GM19324 (cell line): ENCODE results near the gene RPTOR.

Experiments used
- ATAC-seq: cut with Tn5 transposase; IDR thresholded peaks from one replicate; pipeline ENCODE4 v1.9.1; 2021; ENCODE audit warnings: mild to moderate bottlenecking, moderate library complexity; ENCODE audit not compliant: unreplicated experiment, low FRiP score

The RPTOR gene

GRCh38 chr17:80657561-80657960 lies 112.9 kb downstream of the RPTOR start:
- ATAC-seq = no peak

DNA sequence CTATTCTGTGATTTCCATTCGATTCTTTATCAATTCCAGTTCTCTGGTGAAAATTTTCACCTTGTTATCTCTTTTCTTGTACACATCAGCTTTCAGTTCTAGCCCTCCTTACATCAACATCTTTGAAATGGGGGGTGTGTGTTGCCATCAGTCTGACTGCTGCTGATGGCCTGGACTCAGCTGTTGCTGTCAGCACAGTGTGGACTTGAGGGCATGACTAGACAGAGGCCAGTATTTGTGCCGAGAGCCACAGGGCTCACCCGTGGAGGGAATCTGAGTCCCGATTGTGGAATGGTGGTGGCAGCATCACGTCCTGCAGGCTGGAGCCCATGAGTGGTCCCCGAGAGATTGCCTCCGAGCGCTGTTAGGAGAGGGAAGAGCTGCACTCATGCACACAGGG lies 114.2 kb downstream of the RPTOR start:
- ATAC-seq = no peak

DNA sequence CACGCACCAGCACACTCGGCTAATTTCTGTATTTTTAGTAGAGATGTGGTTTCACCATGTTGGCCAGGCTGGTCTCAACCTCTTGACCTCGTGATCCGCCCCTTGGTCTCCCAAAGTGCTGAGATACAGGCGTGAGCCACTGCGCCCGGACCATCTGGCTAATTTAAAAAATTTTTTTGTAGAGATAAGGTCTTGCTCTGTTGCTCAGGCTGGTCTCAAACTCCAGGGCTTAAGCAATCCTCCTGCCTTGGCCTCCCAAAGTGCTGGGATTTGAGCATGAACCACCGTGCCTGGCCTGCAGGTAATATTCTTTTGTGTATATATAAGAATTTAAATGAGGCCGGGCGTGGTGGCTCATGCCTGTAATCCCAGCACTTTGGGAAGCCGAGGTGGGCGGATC lies 115.0 kb downstream of the RPTOR start:
- no peak for ATAC-seq

DNA sequence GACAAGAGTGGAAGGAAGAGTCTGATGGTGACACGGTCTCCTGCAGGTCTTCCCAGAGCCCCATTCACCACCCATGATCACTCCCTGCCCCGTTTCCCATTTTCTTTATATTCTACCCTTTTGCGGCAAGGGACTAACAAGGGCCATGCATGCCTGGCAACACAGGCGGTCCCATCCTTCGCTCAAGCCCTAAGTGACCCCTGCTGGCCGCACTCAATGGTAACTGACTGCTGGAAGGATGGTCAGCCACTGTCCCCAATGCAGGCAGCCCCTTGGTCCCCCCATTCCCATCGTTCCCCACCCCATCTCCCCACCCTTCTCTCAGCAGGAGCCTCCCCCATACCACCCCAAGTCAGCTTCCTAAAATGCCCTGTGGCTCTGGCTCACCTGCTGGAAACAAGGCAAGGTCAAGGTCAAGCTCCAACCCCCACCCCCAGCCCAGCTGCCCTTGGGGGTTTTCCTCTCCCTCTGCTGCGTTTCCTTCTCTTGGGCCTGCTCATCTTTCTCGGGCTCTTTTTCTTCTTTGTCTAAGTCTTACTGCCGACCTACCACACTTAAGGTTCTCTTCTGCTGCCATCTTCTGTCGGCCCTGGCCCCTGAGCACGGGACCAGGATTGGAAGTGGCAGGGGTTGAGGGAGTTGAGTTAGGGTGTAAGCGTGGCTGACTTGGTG lies 116.0 kb downstream of the RPTOR start:
- no peak for ATAC-seq

DNA sequence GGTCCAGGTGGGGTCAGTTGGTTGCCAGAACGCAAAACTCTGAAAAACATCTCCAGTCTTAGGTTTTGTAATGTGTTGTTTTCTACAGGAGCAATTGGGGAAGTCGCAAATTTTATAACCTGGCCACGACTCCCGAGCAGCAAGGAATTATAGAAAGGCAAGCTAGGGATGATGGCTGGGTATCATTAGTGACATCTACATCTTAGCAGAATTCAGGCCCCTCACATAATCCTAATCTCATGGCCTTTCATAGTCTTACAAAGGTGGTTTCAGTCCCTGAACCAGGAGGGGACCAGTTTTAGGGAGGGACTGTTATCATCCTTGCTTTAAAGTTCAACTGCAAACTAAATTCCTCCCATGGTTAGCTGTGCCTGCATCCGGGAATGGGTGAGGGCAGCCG lies 117.9 kb downstream of the RPTOR start:
- no peak for ATAC-seq

DNA sequence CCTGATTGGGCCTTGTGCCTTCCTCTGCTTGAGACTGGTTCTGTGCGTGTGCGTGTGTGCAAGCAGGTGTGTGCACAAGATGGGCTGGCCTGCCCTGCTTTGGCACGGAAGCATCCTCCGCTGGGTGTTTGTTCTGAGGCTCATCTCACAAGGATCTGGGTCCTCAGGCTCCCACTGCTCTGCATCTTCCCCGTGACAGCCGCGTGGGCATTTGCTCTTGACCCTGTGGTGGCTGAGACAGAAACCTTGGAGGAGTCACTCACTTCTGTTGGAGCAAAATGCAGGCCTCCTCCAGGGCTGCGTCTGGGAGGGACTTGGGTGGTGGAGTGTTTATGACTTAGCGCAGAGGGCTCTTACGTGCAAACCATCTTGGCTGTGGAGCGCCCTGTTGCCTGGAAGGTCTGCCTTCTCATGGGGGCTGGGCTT lies 119.2 kb downstream of the RPTOR start:
- no peak for ATAC-seq

DNA sequence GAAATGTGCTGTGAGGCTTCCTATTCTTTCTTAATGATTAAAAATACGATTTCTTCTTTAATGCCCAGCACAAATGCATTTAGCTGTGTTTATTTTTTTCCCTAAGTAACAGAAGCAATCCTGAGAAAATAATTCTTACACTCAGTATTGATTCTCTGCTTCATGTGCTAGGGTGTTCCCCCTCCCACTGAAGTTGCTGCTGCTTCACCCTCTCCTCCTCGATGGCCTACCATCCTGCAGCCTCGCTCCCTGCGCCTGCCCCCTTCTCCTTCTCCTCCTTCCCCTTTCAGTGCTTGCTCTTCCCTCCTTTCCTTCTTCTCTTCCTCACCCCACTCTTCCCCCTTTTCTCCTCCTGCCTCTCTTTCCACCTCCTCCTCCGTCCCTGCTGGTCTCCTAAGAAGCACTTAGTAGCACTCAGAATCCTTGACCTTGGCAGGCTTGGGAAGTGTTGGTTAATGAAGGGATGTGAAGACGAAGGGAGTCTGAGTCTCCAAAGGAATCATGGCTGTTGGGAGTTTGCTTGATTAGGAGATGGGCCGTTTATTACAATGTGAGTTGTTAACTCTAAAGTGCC lies 119.7 kb downstream of the RPTOR start:
- ATAC-seq = no peak

DNA sequence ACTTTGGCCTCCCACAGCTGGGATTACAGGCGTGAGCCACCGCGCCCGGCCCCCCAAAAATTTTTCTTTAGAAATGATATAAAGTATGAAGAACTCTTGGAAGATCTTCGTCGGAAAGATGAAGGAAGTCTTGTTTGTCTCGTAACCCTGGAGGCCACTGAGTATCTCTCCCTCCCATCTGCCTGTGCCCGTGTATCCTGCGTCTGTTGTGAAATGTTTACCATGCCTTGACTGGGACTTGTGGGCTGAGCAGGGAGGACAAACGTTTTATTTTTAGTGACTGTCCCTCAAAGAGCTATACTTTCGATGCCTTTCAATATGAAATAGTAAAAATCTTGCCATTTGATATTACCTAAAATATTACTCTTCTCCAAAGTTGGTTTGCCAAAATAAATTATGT lies 121.2 kb downstream of the RPTOR start:
- no peak for ATAC-seq

- ATAC-seq = no peak
Measured at GRCh38 chr17:80666867-80667266, 122.2 kb downstream of the RPTOR start.

DNA sequence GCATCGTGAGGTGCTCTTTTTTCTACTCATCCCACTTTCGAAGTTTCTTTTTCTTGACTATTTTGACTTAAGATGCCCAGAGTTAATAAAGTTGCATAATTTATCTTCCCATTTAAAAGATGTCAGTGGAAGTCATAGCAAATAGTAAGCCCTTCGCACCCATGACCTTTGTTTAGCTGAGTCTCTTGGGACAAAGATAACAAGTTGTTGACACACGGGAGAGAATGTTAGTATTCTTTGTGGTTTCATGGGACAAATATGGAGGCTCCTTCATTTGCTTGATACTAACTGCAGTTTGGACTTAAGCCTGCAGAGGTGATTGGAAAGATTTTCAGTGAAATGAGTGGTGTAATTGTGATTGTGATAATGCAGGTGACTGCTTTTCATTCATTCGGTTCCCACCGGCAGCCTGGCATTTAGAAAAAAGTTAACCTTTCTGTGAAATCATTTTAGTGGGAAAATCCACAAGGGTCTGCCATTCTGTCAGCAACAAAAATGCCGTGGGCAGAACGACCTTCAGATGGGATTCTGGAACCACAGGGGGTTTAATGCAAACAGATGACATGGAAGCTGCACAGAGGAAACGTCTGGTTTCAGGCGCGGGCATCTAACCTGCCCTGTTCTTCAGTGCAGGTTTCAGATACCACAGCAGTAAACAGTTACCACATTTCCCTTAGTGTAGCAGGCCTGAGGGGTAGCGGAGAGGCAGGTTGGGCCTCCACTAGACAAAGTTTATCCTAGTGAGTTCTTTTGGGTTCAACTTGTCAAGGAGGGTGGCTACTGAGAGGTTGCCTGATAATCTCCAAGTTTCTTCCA lies 123.0 kb downstream of the RPTOR start:
- ATAC-seq = no peak

DNA sequence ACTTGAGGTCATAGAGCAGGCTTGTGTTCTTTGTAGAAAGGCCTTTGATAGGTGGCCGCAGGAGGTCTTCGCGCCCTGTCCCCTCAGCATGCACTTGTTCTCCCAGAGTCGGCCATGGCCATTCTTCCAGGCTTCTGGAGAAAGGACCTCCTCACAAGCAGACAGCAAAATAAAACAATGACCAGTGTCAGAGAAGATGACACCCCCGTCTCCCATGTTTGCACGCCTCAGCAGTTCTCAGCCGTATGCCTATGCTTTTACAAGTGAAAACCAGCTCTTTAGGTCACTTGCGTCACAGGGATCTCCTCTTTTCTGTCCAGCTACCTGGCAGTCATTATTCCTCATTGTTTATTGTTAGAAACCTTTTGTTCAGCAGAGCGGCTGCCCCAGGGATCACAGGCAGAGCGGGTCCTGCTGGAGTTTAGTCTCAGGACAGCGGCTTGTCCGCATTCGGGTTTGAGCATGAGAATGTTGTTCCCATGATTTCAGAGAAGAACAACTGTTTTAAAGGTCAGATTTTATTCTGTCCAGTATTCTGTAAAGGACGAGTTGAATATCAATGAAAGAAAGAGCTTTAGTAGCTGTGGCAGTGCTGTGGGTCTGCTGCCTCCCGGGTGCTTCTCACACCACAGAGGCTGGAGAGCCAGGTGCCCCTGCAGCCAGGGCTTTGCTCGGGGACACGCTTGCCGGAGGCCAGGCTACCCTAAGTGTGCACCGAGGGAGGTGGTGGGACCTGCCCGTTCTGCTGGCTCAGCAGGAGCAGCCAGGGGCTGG lies 123.9 kb downstream of the RPTOR start:
- ATAC-seq = no peak

DNA sequence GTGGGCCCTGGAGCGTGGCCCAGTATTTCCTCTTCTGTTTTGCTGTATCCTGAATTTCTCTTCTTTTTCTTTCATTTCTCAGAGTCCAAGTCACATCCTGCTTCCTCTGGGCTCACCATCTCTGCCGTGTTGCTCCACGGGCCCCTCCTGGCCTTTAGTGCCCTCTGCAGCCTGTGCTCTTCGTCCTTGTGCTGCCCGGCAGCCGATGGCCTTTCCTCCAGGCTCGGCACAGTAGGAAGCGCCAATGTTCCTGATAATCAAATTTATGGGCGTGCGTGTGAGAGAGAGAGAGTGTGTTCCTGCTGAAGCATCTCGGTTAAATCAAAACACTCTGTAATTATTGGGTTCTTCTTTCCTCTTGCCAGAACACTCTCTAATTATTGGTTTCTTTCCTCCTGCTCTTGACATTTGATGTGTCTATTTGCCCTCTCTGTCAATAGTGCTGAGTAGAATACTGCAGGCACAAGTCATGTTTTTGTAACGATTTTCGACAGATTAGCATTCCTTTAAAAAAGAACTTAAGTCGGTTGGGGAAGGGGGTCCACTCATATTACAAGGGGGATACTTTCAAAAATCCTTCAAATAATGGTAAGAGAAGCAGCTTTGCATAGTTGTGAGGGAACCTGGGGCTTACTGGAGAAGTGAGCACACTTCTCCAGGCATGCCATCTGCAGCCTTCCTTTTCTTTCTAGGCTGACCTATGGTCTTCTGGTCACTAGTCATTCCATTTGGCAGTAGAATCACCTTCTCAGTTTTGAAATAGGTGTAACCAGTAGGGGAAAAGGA lies 126.6 kb downstream of the RPTOR start:
- no peak for ATAC-seq

- ATAC-seq = no peak
Measured at GRCh38 chr17:80671825-80672110, 127.1 kb downstream of the RPTOR start.

DNA sequence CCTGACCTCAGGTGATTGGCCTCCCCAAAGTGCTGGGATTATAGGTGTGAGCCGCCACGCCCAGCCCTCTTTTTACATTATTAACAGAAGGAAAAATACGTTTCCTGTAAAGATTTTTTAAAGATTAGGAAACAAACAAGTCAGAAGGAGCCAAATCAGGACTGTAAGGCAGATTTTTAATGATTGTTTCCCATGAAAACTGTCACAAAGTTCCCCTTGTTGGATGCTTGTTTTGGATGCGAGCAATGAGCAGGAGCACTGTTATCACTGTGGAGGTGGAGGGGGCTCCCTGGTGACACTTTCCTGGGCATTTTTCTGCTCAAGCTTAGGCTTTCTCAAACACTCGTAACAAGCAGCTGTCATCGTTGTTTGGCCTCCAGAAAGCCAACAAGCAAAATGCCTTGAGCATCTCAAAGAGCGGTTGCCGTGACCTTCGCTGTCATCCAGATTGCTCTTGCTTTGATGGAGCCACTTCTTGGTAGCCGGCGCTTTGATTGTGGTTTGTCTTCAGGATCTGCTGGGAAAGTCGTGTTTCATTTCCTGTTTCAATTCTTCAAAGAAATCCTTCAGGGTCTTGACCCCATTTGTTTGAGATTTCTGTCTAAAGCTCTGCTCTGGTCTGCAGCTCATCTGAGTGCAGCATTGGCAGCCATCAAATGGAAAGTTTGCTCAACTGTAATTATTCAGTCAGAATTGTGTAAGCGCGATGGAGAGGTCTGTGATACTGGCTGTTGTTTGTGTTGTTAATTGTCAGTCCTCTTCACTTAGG lies 128.7 kb downstream of the RPTOR start:
- ATAC-seq = no peak

DNA sequence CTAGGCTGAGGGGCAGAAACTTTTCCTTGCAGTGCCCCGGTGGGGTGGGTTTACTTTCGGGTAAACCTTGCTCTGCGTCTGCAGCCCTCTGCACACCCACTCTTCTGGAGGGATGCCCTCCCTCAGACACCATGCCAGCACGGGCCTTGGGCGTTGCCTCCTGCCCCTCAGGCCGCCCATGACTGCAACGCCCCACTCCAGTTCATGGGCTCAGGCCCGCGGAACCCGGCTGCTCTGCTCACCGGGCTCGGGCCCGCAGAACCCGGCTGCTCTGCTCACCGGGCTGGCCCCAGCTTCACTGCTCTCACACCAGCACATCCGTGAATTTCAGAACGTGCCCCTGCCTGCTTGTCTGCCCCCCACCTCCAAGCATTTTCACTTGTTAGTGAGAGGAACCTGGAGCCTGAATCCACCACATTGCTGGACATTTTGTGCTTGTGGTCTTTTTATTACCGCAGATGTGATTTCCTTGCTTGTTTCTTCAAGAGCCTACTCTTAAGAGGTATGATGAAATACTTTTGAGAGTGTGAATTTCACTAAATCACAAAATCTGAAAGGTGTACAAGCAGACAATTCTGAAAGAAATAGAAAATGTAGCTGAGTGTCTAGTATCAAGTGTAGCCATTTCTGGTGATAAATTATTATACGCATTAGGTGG lies 130.9 kb downstream of the RPTOR start:
- no peak for ATAC-seq

DNA sequence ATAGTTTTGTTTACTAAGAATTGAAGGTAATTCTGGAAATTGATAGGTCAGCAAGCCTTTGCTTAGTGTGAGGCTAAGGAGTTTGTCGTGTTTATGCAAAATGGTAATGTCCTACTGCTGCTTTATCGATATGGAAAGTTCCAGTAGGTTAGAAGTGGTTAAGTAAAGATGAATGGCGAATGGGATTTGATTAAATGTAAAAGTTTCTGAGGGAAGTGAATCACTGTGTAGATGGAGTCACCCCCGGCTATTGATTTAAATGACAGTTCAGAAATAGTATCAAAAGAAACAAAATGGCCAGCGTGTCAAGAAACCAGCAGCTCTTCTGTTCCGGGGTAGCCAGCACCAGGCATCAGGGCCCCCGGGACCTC lies 131.4 kb downstream of the RPTOR start:
- ATAC-seq = no peak

DNA sequence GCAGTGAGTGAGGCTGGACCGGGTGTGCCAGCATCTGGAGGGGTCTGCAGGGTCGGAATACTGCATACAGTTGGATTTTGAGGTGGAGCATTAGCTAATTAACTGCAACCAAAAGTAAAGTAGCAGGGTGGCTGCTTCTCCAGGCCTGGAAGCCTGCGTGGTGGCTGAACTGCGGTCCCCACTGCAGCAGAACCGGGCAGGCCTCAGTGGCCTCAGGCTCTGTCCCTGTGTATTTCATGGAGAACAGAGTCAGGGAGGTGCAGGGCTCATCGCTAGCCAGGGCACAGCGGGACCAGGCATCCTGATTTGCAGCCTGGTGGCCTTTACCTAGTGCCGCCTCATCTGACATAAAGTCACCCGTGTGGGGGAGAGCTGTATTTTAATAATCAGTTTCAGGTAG lies 131.9 kb downstream of the RPTOR start:
- no peak for ATAC-seq

- no peak for ATAC-seq
Measured at GRCh38 chr17:80677214-80677756, 132.6 kb downstream of the RPTOR start.

- ATAC-seq = no peak
Measured at GRCh38 chr17:80679816-80680215, 135.2 kb downstream of the RPTOR start.
